Fibroblast of skin of back (primary cell): Measurements from ENCODE around the gene TUBGCP5.

Experiments
- DNase-seq: peaks from one replicate; pipeline ENCODE4 v3.0.0-alpha.2; 2013

The TUBGCP5 gene

DNA sequence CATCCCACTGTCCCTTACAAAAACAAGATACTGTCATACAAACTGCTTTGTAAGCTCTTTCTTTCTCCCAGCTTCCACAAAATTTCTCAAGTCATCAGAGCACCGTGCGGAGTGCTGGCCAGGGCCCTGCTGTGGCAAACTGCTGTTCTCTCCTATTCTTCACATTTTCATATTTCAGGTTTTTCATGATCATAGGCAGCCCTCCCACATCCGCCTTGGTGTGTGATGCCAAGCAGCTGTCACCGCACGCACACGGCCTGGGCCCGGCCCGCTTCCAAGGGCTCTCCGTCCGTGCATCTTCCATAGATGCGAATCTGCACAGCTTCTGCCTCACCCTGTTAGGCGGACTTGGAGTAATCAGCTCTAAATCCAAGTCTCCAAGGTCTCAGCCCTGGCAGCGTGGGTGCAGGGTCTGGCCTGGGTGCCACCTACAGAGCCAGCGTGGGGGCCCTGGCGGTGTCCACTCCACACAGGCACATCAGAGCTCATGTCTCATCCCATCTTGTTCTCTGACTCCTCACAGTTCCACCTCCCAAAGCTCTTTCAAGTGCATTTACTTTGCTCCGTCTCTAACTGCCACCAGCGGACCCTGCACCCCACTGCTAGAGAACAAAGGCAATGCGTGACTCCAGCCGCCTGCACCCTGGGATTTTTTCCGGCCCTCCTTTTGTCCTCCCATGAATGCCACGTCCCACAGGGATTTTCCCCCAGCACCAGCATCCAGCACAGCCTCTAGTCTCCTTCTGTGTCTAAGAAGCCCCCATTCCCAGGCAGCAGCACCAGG, 86.4 kb downstream of the TUBGCP5 start:
- DNase-seq, result peak; percentile 33

DNA sequence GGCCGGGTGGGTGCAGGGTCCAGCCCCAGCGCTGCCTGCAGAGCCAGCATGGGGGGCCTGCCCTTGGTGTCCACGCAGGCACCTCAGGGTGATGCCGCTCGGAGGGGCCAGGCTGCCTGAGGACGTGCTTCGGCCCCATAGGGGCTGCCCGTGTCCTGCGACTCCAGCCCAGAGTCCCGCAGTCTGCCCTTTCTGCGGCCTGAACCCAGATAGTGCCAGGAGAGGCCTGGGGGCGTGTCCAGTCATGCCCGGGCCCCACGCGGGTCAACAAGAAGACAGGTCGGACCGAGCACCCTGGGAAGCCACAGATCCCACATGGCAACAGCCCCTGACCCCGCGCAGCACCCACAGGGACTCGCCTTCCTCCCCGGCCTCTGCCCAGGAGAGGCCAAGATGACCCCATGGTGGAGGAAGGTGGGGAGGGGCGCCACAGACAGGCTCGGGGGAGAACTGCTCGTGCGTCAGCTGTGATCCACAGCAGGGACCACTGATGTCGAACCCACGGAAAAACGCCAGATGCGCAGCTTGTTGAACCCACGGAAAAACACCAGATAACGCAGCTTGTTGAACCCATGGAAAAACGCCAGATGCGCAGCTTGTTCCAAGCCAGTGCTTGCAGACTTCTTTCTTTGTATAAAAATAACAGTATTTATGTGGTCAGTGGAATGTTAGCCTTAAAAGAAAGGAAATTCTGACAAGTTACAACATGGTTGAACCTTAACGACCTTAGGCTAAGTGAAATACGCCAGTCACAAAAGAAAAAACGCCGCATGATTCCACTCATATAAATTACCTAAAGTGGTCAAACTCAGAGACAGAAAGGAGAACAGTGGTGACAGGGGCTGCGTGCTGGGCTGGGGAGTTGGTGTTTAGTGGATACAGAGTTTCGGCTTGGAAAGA, 87.7 kb downstream of the TUBGCP5 start:
- no peak for DNase-seq

- DNase-seq, result no peak
These were observed 88.4 kb downstream of the TUBGCP5 start for GRCh38 chr15:22951031-22951380.

DNA sequence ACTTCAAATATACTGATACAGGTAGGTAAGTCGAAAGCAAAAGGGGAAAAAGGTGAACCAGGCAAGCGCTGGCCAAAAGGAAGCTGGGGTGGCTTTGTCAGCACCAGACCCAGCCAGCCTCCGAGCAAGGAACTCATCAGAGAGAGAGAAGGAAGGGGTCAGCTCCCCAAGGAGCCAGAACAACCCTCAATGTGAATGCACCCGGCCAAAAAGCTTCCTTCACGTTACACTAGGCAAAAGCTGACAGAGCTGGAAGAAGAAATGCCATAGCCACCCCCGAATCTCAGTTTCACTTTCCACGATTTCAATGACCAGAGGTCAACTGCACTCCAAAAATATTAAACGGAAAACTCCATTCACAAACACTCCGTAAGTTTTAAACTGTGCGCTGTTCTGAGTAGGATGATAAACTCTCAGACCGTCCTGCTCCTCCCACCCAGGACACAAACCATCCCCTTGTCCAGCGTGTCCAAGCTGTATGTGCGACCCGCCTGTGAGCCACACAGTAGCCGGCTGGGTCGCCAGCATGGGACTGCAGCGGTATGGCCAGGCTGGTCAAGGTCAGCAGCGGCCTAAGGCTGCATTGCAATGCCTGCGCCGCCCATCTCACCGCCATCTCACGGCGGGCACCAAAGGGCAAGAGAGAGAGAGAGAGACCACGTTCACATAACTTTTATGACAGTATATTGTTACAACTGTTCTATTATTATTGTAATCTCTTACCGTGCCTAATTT, 88.9 kb downstream of the TUBGCP5 start:
- no peak for DNase-seq
